Measurements from ENCODE around the gene PSME2.

DNA sequence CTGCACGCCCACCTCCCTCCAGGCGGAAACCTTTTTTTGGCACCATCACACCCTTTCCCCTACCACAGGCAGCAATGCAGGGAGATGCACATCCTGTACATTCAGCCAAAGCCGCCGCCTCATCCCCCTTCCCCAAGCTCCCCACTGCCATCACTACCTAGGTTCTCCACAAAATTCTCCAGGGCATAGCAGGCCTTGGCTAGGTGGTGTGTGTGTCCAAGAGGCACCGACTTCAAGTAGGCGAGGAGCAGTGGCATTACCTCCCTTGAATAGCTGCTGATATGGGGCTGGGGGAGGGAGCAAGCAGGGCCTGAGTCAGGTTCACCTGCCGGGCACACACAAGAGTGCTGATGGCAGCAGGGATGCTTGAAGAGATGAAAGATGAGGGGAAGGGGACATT, 38.6 kb upstream of the PSME2 start:
- TF ChIP-seq CTCF (conservative IDR thresholded peaks at IDR 0.05 in 1 of 2, IDR thresholded peaks at IDR 0.05 in 1 of 2; ENCODE audit: extremely low read depth in 1 of 2, insufficient read depth in 1 of 2, low read depth in 1 of 2, low read length in 2 of 2), result no peak
- no peak for TF ChIP-seq EZH2 (IDR thresholded peaks at IDR 0.05; ENCODE audit: borderline replicate concordance, low read length)

Data from mammary epithelial cell (primary cell).